AG09309 (cell line): ENCODE measurements around the gene VTI1B.
"Not testable (repeated sequence)": the region's sequence is repeated elsewhere in the genome, so short reads cannot be mapped to it uniquely, and the experiment has no call there.

Experiments used
- DNase-seq: peaks from one replicate; pipeline ENCODE4 v3.0.0-alpha.2; 2010; ENCODE audit warnings: low read depth
- H3K4me3 ChIP-seq: 2 replicates; pipeline ENCODE4 v1.5.1; 2011; ENCODE audit warnings: mild to moderate bottlenecking, low read depth, low read length, moderate library complexity; ENCODE audit not compliant: control insufficient read depth
- TF ChIP-seq, protein P1 (sequence below): IDR thresholded peaks from 2 replicates; pipeline ENCODE4 v1.5.1; 2011; ENCODE audit warnings: mild to moderate bottlenecking, low read depth, low read length, inconsistent platforms; ENCODE audit not compliant: insufficient read depth, control insufficient read depth; ENCODE audit errors: missing control alignments

The VTI1B gene

DNA sequence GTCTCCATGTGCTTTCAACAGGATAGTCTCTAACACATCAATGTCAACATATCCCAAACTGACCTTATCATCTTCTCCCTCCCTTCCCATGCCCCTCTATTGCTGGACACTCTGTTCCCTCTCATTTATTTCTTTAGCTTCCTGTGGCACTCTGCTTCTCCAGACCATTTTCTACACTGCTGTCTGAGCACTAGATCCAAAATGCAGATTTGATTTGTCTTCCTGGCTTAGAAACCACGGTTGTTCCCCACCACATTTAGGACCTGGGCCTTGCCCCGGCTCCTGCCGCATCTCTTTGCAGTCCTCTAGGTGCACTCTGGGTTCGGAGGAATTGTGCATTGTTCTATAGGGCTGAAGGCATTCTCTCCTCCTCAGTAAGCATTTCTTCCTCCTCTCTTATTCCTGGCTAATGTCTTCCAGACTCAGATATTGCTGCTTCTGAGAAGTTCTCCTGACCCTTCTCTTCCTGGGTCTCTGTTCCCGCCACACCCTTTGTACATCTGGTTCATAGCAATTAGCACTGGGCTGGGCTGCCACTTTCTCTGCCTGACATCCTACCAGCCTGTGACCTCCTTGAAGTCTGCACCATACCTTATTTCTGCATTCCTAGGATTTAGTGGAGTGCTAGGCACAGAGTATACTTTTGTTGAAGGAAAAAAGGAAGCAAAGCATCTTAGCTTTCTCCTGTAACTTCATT is 40.8 kb downstream of the VTI1B start:
- DNase-seq: no peak
- TF ChIP-seq, protein P1, sequence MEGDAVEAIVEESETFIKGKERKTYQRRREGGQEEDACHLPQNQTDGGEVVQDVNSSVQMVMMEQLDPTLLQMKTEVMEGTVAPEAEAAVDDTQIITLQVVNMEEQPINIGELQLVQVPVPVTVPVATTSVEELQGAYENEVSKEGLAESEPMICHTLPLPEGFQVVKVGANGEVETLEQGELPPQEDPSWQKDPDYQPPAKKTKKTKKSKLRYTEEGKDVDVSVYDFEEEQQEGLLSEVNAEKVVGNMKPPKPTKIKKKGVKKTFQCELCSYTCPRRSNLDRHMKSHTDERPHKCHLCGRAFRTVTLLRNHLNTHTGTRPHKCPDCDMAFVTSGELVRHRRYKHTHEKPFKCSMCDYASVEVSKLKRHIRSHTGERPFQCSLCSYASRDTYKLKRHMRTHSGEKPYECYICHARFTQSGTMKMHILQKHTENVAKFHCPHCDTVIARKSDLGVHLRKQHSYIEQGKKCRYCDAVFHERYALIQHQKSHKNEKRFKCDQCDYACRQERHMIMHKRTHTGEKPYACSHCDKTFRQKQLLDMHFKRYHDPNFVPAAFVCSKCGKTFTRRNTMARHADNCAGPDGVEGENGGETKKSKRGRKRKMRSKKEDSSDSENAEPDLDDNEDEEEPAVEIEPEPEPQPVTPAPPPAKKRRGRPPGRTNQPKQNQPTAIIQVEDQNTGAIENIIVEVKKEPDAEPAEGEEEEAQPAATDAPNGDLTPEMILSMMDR: no peak
- H3K4me3 ChIP-seq: no peak overlapping the region

- TF ChIP-seq, protein P1: no peak
- no peak for DNase-seq
- H3K4me3 ChIP-seq: no peak overlapping the region
Observed at GRCh38 chr14:67630938-67631337, 43.5 kb downstream of the VTI1B start.

DNA sequence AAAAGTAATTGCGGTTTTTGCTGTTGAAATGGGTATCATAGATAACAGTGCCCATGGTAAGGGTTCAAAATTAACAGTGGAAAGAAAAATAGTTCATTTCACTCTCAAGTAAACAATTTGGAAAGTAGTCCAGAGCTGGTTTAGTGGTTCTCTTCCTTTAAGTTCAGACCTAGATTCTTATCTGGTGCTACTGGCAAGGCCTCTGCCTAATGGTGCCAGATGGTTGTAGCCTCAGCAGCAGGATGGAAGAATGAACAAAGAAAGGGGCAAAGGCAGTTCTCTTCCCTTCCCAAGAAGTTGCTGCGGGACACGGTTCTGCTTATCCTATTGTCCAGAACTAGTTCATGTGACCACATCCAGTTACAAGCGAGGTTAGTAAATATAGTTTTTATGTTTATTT is 44.2 kb downstream of the VTI1B start:
- no peak overlapping the region for H3K4me3 ChIP-seq
- no peak for DNase-seq
- TF ChIP-seq, protein P1: no peak

- DNase-seq: no peak
- TF ChIP-seq, protein P1: no peak
- H3K4me3 ChIP-seq: no peak overlapping the region
Observed at GRCh38 chr14:67627519-67627918, 46.9 kb downstream of the VTI1B start.

GRCh38 chr14:67626131-67626530 is 48.3 kb downstream of the VTI1B start:
- not testable (repeated sequence) for H3K4me3 ChIP-seq, DNase-seq

DNA sequence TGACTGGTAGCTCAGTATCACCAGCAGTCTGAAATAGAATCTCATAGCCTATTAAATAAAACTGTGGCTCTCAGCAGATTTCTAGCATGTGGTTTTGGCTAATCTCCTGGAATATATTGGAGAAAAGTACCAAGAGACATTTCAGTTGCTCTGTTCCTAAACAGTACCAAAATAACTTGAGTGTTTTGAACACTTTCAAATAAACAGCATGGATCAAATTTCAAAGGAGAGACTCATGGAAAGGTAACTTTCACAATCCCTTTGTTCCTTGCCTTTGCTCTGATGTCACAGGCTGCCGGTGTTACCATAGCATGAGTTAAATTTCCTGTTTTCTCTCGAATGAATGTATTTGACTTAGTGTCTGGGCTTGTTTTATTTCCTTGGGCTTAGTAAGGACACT is 51.3 kb downstream of the VTI1B start:
- DNase-seq: no peak
- no peak overlapping the region for H3K4me3 ChIP-seq
- TF ChIP-seq, protein P1: no peak

- TF ChIP-seq, protein P1: no peak
- DNase-seq: peak; percentile 50
- H3K4me3 ChIP-seq: no peak overlapping the region
Observed at GRCh38 chr14:67622675-67623074, 51.8 kb downstream of the VTI1B start.
